Endothelial cell of umbilical vein (primary cell): ENCODE measurements around the gene NEUROG1. TPM values are rescaled to one million over a fixed set of nuclear protein-coding genes. Genes with fewer than 3 reads are reported as not detected.

Experiments used
- BruUV-seq: library from RNA; stranded (reverse); fragments of 400-500 nt; replicated peaks from 2 replicates; lab custom pipeline; 2021; lab: Mats Ljungman, UMichigan
- CTCF ChIA-PET: fragments of 300-600, 350-600 bp; sonication (Branson Sonifier 250); formaldehyde crosslinking; loops from one replicate; lab custom pipeline; 2021; ENCODE audit warnings: antibody characterized with exemption, inconsistent platforms; lab: Charles Lee
- POLR2A ChIA-PET: fragments of 300-600, 350-600 bp; sonication (Branson Sonifier 250); formaldehyde crosslinking; loops from one replicate; lab custom pipeline; 2021; ENCODE audit warnings: antibody characterized with exemption, inconsistent platforms; lab: Charles Lee
- DNase-seq: peaks from one replicate; pipeline ENCODE4 v3.0.0-alpha.2; 2011; ENCODE audit warnings: low read depth, low spot score
- FAIRE-seq: peaks from 2 replicates; lab custom pipeline; 2011; peaks lifted over from hg19 to GRCh38; lab: Jason Lieb, UNC
- H2AFZ ChIP-seq: 2 replicates; pipeline ENCODE4 v1.6.0; 2012; ENCODE audit warnings: low read depth, low read length, control low read depth, inconsistent platforms
- H3K27ac ChIP-seq: 2 replicates; pipeline ENCODE4 v1.5.1; 2011; ENCODE audit warnings: low read depth, mild to moderate bottlenecking, control low read depth, low read length, moderate library complexity; ENCODE audit not compliant: insufficient read depth
- H3K27me3 ChIP-seq, 2 experiments: 2 replicates each; pipeline versions ENCODE4 v1.6.0 to v1.6.1; 2011; ENCODE audit warnings: low read length in 2 of 2, mixed read lengths in 1 of 2; ENCODE audit not compliant: control insufficient read depth in 2 of 2, insufficient read depth in 2 of 2
- H3K36me3 ChIP-seq, 2 experiments: 2 replicates in 1 of 2; 3 replicates in 1 of 2; pipeline ENCODE4 v1.5.1; 2011; ENCODE audit warnings: low read length in 2 of 2, mild to moderate bottlenecking in 1 of 2, moderate library complexity in 1 of 2; ENCODE audit not compliant: control insufficient read depth in 2 of 2, insufficient read depth in 2 of 2; ENCODE audit errors: extremely low read depth in 1 of 2
- H3K4me1 ChIP-seq: 3 replicates; pipeline ENCODE4 v1.5.1; 2011; ENCODE audit warnings: mild to moderate bottlenecking, low read length; ENCODE audit not compliant: control insufficient read depth, insufficient read depth; ENCODE audit errors: extremely low read depth
- H3K4me2 ChIP-seq: 2 replicates; pipeline ENCODE4 v1.6.1; 2011; ENCODE audit warnings: low read length, control low read depth, mixed read lengths; ENCODE audit not compliant: insufficient read depth
- H3K4me3 ChIP-seq, 3 experiments: fragments of 200-600 bp in 1 of 3; sonication (generic), shearing (Covaris generic) in 1 of 3; replicated peaks in 1 of 3; 2 replicates each; pipeline ENCODE4 v1.5.1; 2011 to 2016; ENCODE audit warnings: control low read depth in 3 of 3, low read length in 3 of 3, mild to moderate bottlenecking in 2 of 3, inconsistent platforms in 1 of 3, low read depth in 1 of 3, moderate library complexity in 1 of 3; ENCODE audit not compliant: insufficient read depth in 1 of 3
- H3K79me2 ChIP-seq: 2 replicates; pipeline ENCODE4 v1.6.0; 2012; ENCODE audit warnings: low read length, inconsistent platforms; ENCODE audit not compliant: control insufficient read depth, insufficient read depth
- H3K9ac ChIP-seq: replicated peaks from 2 replicates; pipeline ENCODE3; 2011; ENCODE audit warnings: low read length, control low read depth; ENCODE audit not compliant: insufficient read depth; ENCODE audit errors: extremely low read depth
- H3K9me1 ChIP-seq: replicated peaks from 3 replicates; pipeline ENCODE4 v1.6.0; 2011; ENCODE audit warnings: mild to moderate bottlenecking, low read length; ENCODE audit not compliant: control insufficient read depth, insufficient read depth; ENCODE audit errors: extremely low read depth
- H3K9me3 ChIP-seq: replicated peaks from 2 replicates; pipeline ENCODE4 v1.5.1; 2012; ENCODE audit warnings: low read length, inconsistent platforms; ENCODE audit not compliant: control insufficient read depth, insufficient read depth
- H4K20me1 ChIP-seq: replicated peaks from 2 replicates; pipeline ENCODE3; 2011; ENCODE audit warnings: mild to moderate bottlenecking, low read length; ENCODE audit not compliant: control insufficient read depth, insufficient read depth; ENCODE audit errors: extremely low read depth
- EZH2 ChIP-seq: IDR thresholded peaks from 2 replicates; pipeline ENCODE4 v1.6.1; 2012; ENCODE audit warnings: borderline replicate concordance, low read depth, mild to moderate bottlenecking, moderate library complexity, low read length, inconsistent platforms; ENCODE audit not compliant: severe bottlenecking
- FOS ChIP-seq: IDR thresholded peaks from 2 replicates; pipeline ENCODE4 v1.6.1; 2011; ENCODE audit warnings: mild to moderate bottlenecking, low read length, moderate library complexity, borderline replicate concordance; ENCODE audit not compliant: insufficient read depth
- GATA2 ChIP-seq: IDR thresholded peaks from 2 replicates; pipeline ENCODE4 v1.7.0; 2011; ENCODE audit warnings: low read depth, mild to moderate bottlenecking, moderate library complexity, mixed read lengths, low read length; ENCODE audit not compliant: insufficient read length, insufficient read depth
- JUN ChIP-seq: IDR thresholded peaks from 2 replicates; pipeline ENCODE4 v1.6.1; 2011; ENCODE audit warnings: borderline replicate concordance, low read depth; ENCODE audit not compliant: insufficient read length, insufficient read depth
- MYC ChIP-seq: IDR thresholded peaks from one replicate; pipeline ENCODE4 v1.6.1; 2011; ENCODE audit warnings: mild to moderate bottlenecking, low read depth, low read length
- POLR2A ChIP-seq: IDR thresholded peaks from 2 replicates; pipeline ENCODE4 v1.6.1; 2012; ENCODE audit warnings: low read depth, mild to moderate bottlenecking, control low read depth, low read length
- POLR2AphosphoS5 ChIP-seq: IDR thresholded peaks from 2 replicates; pipeline ENCODE4 v1.6.1; 2012; ENCODE audit warnings: low read depth, mild to moderate bottlenecking, control low read depth, low read length, moderate library complexity; ENCODE audit not compliant: insufficient read depth
- dilution Hi-C: fragments of 300-500 bp; cut with MboI; formaldehyde crosslinking; loops from one replicate; pipeline ENCODE4 v1.15.0; 2019; ENCODE audit warnings: low sequenced_read_pairs; ENCODE audit not compliant: extremely low pct_ligation_motif_present
- intact Hi-C: fragments of 100-400 bp; cut with micrococcal nuclease; formaldehyde crosslinking; loops from one replicate; pipeline ENCODE4 v1.10.0; 2022
- polyA plus RNA-seq, 4 experiments: library from polyadenylated mRNA; depleted of rRNA in 3 of 4; stranded (reverse) in 3 of 4; unstranded in 1 of 4; fragments of >200 nt; gene quantifications; 2 replicates each; pipeline versions ENCODE4 v1.2.1 to v1.2.3, GENCODE V29; 2011 to 2012; ENCODE audit warnings: missing spikeins in 1 of 4
- total RNA-seq: library from RNA; stranded (reverse); gene quantifications from 2 replicates; pipeline ENCODE4 v1.2.3, GENCODE V29; 2021
- TF ChIP-seq, protein P1 (sequence below): IDR thresholded peaks from 2 replicates; pipeline ENCODE4 v1.6.1; 2011; ENCODE audit not compliant: insufficient read depth, insufficient read length
- TF ChIP-seq, protein P2 (sequence below), 2 donors: IDR thresholded peaks; 1 replicate in 1 of 2; 2 replicates in 1 of 2; pipeline ENCODE4 v1.5.1; 2011; ENCODE audit warnings: low read length in 2 of 2, mild to moderate bottlenecking in 2 of 2, moderate library complexity in 2 of 2, control low read depth in 1 of 2, inconsistent platforms in 1 of 2, low read depth in 1 of 2; ENCODE audit not compliant: insufficient read depth in 1 of 2; ENCODE audit errors: extremely low read depth in 1 of 2

Gene NEUROG1
- total and polyA plus RNA-seq, 2 donors (not counting 3 experiments of a cell fraction or from before 2014, with no cell fraction given) = not detected

DNA sequence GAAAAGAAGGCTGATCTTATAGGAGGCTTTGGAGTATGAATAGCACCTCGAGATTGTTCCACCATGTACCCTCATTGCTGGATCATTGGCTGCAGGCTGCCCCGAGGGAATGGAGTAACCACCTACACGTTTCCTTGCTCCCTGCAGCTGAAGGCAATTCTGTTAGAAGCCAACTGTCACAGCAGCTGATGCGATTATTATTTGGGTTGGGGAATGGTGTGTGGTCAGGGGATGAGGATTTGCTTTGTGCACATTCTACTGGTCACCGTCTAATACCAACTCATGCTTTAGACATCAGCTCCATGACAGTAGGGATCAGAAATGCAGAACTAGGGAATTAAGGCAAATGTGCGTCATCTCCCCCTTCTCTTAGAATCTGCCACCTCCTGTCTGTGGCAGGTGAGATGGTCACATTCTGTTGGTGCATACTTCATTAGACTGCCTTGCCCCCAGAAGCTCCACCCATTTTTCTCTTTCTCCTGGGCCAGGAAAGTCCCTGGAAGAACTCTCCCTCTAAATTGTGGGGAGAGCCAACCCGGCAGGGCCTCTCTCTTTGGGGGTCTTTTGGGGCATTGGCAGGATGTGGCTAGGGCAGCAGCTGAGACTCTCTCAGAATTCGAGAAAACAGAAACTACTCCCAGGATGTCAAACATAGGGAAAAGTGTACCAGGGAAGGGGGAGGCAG is 32.8 kb downstream of the NEUROG1 start:
- no peaks in the 10 kb centered on the region for H3K9me3 ChIP-seq
- TF ChIP-seq POLR2A = no peak
- TF ChIP-seq EZH2 = no peak
- TF ChIP-seq, protein P1, sequence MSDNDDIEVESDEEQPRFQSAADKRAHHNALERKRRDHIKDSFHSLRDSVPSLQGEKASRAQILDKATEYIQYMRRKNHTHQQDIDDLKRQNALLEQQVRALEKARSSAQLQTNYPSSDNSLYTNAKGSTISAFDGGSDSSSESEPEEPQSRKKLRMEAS = no peak
- TF ChIP-seq MYC = no peak
- TF ChIP-seq FOS = no peak
- TF ChIP-seq POLR2AphosphoS5 = no peak
- TF ChIP-seq, protein P2, sequence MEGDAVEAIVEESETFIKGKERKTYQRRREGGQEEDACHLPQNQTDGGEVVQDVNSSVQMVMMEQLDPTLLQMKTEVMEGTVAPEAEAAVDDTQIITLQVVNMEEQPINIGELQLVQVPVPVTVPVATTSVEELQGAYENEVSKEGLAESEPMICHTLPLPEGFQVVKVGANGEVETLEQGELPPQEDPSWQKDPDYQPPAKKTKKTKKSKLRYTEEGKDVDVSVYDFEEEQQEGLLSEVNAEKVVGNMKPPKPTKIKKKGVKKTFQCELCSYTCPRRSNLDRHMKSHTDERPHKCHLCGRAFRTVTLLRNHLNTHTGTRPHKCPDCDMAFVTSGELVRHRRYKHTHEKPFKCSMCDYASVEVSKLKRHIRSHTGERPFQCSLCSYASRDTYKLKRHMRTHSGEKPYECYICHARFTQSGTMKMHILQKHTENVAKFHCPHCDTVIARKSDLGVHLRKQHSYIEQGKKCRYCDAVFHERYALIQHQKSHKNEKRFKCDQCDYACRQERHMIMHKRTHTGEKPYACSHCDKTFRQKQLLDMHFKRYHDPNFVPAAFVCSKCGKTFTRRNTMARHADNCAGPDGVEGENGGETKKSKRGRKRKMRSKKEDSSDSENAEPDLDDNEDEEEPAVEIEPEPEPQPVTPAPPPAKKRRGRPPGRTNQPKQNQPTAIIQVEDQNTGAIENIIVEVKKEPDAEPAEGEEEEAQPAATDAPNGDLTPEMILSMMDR (IDR thresholded peaks at IDR 0.05; ENCODE audit: extremely low read depth in 1 of 2, insufficient read depth in 1 of 2, low read depth in 1 of 2, low read length in 2 of 2) = no peak
- TF ChIP-seq JUN = no peak
- TF ChIP-seq GATA2 = no peak
- no peak overlapping the region for H3K4me3 ChIP-seq
- H3K36me3 ChIP-seq = no peaks in the 10 kb centered on the region
- no peak overlapping the region for H2AFZ ChIP-seq
- DNase-seq (no peak), FAIRE-seq (no peak)
- H3K27me3 ChIP-seq = peaks cover 1 to 16% of the 10 kb centered on the region in 2 experiments
- ChIA-PET CTCF (interaction anchor here (2.5 kb wide), 1 partner anchor 58 kb away, joined by 11 read pairs; no protein-coding TSS in a partner anchor), POLR2A (no interaction called here)
- no peaks in the 10 kb centered on the region for H4K20me1 ChIP-seq
- H3K4me1 ChIP-seq = no peaks in the 10 kb centered on the region
- H3K4me2 ChIP-seq = no peak overlapping the region
- no peaks in the 10 kb centered on the region for H3K9me1 ChIP-seq
- H3K9ac ChIP-seq = no peak overlapping the region
- intact Hi-C loops = no loop called here
- dilution Hi-C loops = no loop called here
- BruUV-seq = no TSS peak
- H3K79me2 ChIP-seq = no peaks in the 10 kb centered on the region
- H3K27ac ChIP-seq = no peak overlapping the region
